WTC11 (cell line): ENCODE measurements around the gene ILRUN.

Experiments used
- CREM ChIP-seq: sonication (generic); formaldehyde crosslinking; IDR thresholded peaks from 2 replicates; pipeline ENCODE4 v1.8.1; 2022; ENCODE audit warnings: mild to moderate bottlenecking, missing genetic modification reagents, moderate library complexity
- SMAD3 ChIP-seq: sonication (generic); formaldehyde crosslinking; IDR thresholded peaks from 2 replicates; pipeline ENCODE4 v1.8.0; 2022; ENCODE audit warnings: missing genetic modification reagents, mild to moderate bottlenecking, borderline replicate concordance
- TP53 ChIP-seq: sonication (generic); formaldehyde crosslinking; IDR thresholded peaks from 2 replicates; pipeline ENCODE4 v1.8.1; 2023; ENCODE audit warnings: mild to moderate bottlenecking, missing genetic modification reagents
- USF1 ChIP-seq: sonication (generic); formaldehyde crosslinking; IDR thresholded peaks from 2 replicates; pipeline ENCODE4 v1.8.0; 2022; ENCODE audit warnings: mild to moderate bottlenecking, missing genetic modification reagents
- TF ChIP-seq, protein P1 (sequence below): fragments of 200-600 bp; IDR thresholded peaks from 2 replicates; pipeline ENCODE4 v1.8.0; 2022; ENCODE audit warnings: antibody characterized with exemption
- TF ChIP-seq, protein P2 (sequence below): sonication (generic); formaldehyde crosslinking; IDR thresholded peaks from 2 replicates; pipeline ENCODE4 v1.8.0; 2023; ENCODE audit warnings: missing genetic modification reagents
- TF ChIP-seq, protein P3 (sequence below): sonication (generic); formaldehyde crosslinking; IDR thresholded peaks from 2 replicates; pipeline ENCODE4 v1.8.1; 2023; ENCODE audit warnings: mild to moderate bottlenecking, missing genetic modification reagents, moderate library complexity

- TF ChIP-seq, protein P1, sequence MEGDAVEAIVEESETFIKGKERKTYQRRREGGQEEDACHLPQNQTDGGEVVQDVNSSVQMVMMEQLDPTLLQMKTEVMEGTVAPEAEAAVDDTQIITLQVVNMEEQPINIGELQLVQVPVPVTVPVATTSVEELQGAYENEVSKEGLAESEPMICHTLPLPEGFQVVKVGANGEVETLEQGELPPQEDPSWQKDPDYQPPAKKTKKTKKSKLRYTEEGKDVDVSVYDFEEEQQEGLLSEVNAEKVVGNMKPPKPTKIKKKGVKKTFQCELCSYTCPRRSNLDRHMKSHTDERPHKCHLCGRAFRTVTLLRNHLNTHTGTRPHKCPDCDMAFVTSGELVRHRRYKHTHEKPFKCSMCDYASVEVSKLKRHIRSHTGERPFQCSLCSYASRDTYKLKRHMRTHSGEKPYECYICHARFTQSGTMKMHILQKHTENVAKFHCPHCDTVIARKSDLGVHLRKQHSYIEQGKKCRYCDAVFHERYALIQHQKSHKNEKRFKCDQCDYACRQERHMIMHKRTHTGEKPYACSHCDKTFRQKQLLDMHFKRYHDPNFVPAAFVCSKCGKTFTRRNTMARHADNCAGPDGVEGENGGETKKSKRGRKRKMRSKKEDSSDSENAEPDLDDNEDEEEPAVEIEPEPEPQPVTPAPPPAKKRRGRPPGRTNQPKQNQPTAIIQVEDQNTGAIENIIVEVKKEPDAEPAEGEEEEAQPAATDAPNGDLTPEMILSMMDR = no peak
- TF ChIP-seq, protein P2, sequence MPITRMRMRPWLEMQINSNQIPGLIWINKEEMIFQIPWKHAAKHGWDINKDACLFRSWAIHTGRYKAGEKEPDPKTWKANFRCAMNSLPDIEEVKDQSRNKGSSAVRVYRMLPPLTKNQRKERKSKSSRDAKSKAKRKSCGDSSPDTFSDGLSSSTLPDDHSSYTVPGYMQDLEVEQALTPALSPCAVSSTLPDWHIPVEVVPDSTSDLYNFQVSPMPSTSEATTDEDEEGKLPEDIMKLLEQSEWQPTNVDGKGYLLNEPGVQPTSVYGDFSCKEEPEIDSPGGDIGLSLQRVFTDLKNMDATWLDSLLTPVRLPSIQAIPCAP (CRISPR knock-in tag) = no peak
- TF ChIP-seq, protein P3, sequence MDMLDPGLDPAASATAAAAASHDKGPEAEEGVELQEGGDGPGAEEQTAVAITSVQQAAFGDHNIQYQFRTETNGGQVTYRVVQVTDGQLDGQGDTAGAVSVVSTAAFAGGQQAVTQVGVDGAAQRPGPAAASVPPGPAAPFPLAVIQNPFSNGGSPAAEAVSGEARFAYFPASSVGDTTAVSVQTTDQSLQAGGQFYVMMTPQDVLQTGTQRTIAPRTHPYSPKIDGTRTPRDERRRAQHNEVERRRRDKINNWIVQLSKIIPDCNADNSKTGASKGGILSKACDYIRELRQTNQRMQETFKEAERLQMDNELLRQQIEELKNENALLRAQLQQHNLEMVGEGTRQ = no peak
- no peak for TF ChIP-seq TP53
- no peak for TF ChIP-seq CREM (CRISPR knock-in tag)
- TF ChIP-seq SMAD3 (CRISPR knock-in tag) = no peak
- no peak for TF ChIP-seq USF1 (CRISPR knock-in tag)
These were observed 40.1 kb downstream of the ILRUN start for GRCh38 chr6:34656378-34657036.
